ENCODE measurements around the gene SYNPO2. TPM values are rescaled to one million over a fixed set of nuclear protein-coding genes. Genes with fewer than 3 reads are reported as not detected.

SYNPO2 gene
- total RNA-seq, 1 experiment from 2014 or later: 0.26 TPM

GRCh38 chr4:119038116-119038841 lies 149.6 kb downstream of the SYNPO2 start:
- no peak for DNase-seq (ENCODE audit: low spot score)
- POLR2A ChIA-PET (ENCODE audit: low non-redundant PET): no interaction called here
- TF ChIP-seq CTCF (conservative IDR thresholded peaks at IDR 0.05; ENCODE audit: low read depth, low read length) (no peak), EZH2 (IDR thresholded peaks at IDR 0.05; ENCODE audit: borderline replicate concordance, low read depth, low read length, poor library complexity, severe bottlenecking) (no peak)
- Histone ChIP-seq H3K36me3 (ENCODE audit: insufficient read depth, low read length, poor library complexity, severe bottlenecking) (no peaks in the 10 kb centered on the region), H3K4me3 (ENCODE audit: low read depth, low read length, poor library complexity, severe bottlenecking) (no peak overlapping the region), H3K27me3 (replicated peaks; ENCODE audit: insufficient read depth, low read depth, low read length, poor library complexity) (no peaks in the 10 kb centered on the region), H3K4me1 (ENCODE audit: insufficient read depth, low read length, poor library complexity, severe bottlenecking) (no peaks in the 10 kb centered on the region), H3K9me3 (ENCODE audit: low read depth, low read length, poor library complexity, severe bottlenecking) (no peaks in the 10 kb centered on the region), H3K27ac (ENCODE audit: low read depth, low read length, poor library complexity, severe bottlenecking) (no peak overlapping the region)
- intact Hi-C loops (cut with micrococcal nuclease; ENCODE audit: unreplicated experiment): loop anchor here (5.0 kb wide), 1 partner anchor 56 kb away; no protein-coding TSS in a partner anchor
- no TSS peak for BruUV-seq (replicated peaks)
- CTCF ChIA-PET: no interaction called here

GRCh38 chr4:119039160-119039559 lies 150.5 kb downstream of the SYNPO2 start:
- BruUV-seq (replicated peaks): no TSS peak
- no peaks in the 10 kb centered on the region for H3K9me3 ChIP-seq (ENCODE audit: low read depth, low read length, poor library complexity, severe bottlenecking)
- no peak overlapping the region for H3K4me3 ChIP-seq (ENCODE audit: low read depth, low read length, poor library complexity, severe bottlenecking)
- H3K4me1 ChIP-seq (ENCODE audit: insufficient read depth, low read length, poor library complexity, severe bottlenecking): no peaks in the 10 kb centered on the region
- no peaks in the 10 kb centered on the region for H3K36me3 ChIP-seq (ENCODE audit: insufficient read depth, low read length, poor library complexity, severe bottlenecking)
- intact Hi-C loops (cut with micrococcal nuclease; ENCODE audit: unreplicated experiment): loop anchor here (5.0 kb wide), 1 partner anchor 57 kb away; no protein-coding TSS in a partner anchor
- H3K27me3 ChIP-seq (replicated peaks; ENCODE audit: insufficient read depth, low read depth, low read length, poor library complexity): no peaks in the 10 kb centered on the region
- TF ChIP-seq EZH2 (IDR thresholded peaks at IDR 0.05; ENCODE audit: borderline replicate concordance, low read depth, low read length, poor library complexity, severe bottlenecking) (no peak), CTCF (conservative IDR thresholded peaks at IDR 0.05; ENCODE audit: low read depth, low read length) (no peak)
- ChIA-PET POLR2A (ENCODE audit: low non-redundant PET) (no interaction called here), CTCF (interaction anchor here (0.6 kb wide), 1 partner anchor 513 kb away, joined by 3 read pairs; no protein-coding TSS in a partner anchor)
- DNase-seq (ENCODE audit: low spot score): no peak
- H3K27ac ChIP-seq (ENCODE audit: low read depth, low read length, poor library complexity, severe bottlenecking): no peak overlapping the region

- Histone ChIP-seq H3K27ac (ENCODE audit: low read depth, low read length, poor library complexity, severe bottlenecking) (no peak overlapping the region), H3K4me3 (ENCODE audit: low read depth, low read length, poor library complexity, severe bottlenecking) (no peak overlapping the region), H3K4me1 (ENCODE audit: insufficient read depth, low read length, poor library complexity, severe bottlenecking) (no peaks in the 10 kb centered on the region), H3K27me3 (replicated peaks; ENCODE audit: insufficient read depth, low read depth, low read length, poor library complexity) (no peaks in the 10 kb centered on the region), H3K9me3 (ENCODE audit: low read depth, low read length, poor library complexity, severe bottlenecking) (no peaks in the 10 kb centered on the region), H3K36me3 (ENCODE audit: insufficient read depth, low read length, poor library complexity, severe bottlenecking) (no peaks in the 10 kb centered on the region)
- peak; percentile 37; the same call in 1 of the 2 replicates for TF ChIP-seq CTCF (conservative IDR thresholded peaks at IDR 0.05; ENCODE audit: low read depth, low read length)
- no peak for TF ChIP-seq EZH2 (IDR thresholded peaks at IDR 0.05; ENCODE audit: borderline replicate concordance, low read depth, low read length, poor library complexity, severe bottlenecking)
- BruUV-seq (replicated peaks): no TSS peak
- CTCF ChIA-PET: interaction anchor here (0.6 kb wide), 1 partner anchor 513 kb away, joined by 3 read pairs; no protein-coding TSS in a partner anchor
- intact Hi-C loops (cut with micrococcal nuclease; ENCODE audit: unreplicated experiment): loop anchor here (5.0 kb wide), 2 partner anchors 57 to 173 kb away; partner anchors contain the start of gene USP53
- POLR2A ChIA-PET (ENCODE audit: low non-redundant PET): interaction anchor here (0.6 kb wide), 1 partner anchor 63 kb away, joined by 11 read pairs; no protein-coding TSS in a partner anchor
- DNase-seq (ENCODE audit: low spot score): no peak
Observed at GRCh38 chr4:119039779-119040178, 151.1 kb downstream of the SYNPO2 start.

Measured in A673 (cell line).